GM12874 (cell line): ENCODE data around the gene FAM184B.

ENCODE experiments used
- TF ChIP-seq, protein P1 (sequence below): IDR thresholded peaks from 2 replicates; pipeline ENCODE4 v1.5.1; 2011; ENCODE audit warnings: low read depth, mild to moderate bottlenecking, control low read depth, low read length, moderate library complexity; ENCODE audit not compliant: insufficient read depth

Gene FAM184B

DNA sequence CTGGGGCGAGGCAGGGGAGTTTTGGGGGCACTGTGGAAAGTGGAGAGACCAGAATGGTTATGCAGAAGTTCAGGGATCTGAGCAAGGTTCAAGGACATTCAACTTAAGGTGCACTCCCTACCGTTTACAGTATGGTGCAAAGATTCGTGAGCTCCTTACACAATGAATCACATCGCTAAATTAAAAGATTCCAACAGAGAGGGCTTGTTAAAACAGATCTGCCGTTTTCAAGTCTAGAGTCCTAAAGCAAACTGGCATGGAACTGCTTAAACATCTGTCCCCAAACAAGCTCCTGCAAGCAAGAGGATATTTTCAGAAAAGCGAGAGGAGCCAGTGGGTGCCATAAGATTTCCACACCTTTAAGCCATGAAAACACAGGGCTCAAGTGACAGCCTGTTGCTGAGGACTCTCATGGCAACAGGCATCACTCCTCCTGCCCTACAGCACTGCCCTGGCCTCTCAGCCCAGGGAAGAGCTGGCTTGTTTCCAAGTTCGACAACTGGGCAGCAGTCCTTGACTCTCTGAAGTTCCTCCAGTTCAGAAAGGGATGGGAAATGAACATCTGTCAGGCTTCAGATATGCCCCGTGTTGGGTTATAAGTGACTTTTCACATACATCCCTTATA, 10.0 kb downstream of the FAM184B start:
- TF ChIP-seq, protein P1, sequence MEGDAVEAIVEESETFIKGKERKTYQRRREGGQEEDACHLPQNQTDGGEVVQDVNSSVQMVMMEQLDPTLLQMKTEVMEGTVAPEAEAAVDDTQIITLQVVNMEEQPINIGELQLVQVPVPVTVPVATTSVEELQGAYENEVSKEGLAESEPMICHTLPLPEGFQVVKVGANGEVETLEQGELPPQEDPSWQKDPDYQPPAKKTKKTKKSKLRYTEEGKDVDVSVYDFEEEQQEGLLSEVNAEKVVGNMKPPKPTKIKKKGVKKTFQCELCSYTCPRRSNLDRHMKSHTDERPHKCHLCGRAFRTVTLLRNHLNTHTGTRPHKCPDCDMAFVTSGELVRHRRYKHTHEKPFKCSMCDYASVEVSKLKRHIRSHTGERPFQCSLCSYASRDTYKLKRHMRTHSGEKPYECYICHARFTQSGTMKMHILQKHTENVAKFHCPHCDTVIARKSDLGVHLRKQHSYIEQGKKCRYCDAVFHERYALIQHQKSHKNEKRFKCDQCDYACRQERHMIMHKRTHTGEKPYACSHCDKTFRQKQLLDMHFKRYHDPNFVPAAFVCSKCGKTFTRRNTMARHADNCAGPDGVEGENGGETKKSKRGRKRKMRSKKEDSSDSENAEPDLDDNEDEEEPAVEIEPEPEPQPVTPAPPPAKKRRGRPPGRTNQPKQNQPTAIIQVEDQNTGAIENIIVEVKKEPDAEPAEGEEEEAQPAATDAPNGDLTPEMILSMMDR: no peak

DNA sequence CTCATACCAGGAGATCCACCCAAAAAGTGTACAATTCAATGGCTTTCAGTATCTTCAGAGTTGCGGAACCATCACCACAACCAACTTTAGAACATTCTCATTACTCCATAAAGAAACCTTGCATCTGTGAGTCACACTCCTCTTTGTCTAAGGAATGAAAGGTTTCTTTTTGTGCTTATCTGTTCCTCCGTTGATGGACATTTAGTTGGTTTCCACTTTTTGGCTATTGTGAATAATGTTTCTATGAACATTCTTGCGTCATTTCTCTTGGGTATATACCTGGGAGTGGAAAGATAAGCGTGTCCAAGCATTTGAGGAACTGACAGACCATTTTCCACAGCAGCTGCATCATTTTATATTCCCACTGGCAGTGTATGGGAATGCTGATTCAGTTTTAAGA, 10.6 kb downstream of the FAM184B start:
- TF ChIP-seq, protein P1: no peak

DNA sequence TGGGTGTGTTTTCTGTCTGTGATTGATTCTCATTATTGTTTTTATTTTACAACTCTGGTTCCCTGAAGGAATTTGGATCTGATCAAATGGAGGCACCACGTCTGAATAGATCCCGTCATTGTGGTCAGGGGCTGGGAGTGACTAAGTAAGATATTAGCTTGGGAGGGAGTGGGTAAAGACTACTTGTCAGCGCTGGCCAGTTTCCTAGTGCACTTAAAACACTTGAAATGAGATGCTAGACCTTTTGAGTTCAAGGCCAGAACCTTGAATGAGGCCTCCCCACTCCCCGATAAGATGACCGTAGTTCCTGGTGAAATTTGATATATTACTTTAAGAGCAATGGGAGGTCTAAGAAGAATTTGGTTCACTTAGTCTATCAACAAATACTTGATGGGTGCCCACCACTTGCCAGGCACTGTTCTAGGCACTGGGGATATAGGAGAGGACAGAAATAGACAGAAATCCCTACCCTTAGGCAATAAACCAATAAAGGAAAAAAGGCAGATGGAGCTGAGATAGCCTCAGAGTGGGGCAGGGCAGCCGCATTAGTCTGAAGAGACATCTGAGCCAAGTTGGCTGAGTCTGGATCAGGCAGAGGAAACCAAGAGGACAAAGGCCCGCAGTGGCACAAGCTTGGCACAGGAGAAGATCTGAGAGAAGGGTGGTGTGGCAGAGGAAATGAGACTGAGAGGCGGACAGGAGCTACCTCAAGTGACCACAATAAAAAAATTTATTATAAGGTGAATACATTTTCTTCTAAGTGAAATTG, 11.8 kb downstream of the FAM184B start:
- TF ChIP-seq, protein P1: no peak

DNA sequence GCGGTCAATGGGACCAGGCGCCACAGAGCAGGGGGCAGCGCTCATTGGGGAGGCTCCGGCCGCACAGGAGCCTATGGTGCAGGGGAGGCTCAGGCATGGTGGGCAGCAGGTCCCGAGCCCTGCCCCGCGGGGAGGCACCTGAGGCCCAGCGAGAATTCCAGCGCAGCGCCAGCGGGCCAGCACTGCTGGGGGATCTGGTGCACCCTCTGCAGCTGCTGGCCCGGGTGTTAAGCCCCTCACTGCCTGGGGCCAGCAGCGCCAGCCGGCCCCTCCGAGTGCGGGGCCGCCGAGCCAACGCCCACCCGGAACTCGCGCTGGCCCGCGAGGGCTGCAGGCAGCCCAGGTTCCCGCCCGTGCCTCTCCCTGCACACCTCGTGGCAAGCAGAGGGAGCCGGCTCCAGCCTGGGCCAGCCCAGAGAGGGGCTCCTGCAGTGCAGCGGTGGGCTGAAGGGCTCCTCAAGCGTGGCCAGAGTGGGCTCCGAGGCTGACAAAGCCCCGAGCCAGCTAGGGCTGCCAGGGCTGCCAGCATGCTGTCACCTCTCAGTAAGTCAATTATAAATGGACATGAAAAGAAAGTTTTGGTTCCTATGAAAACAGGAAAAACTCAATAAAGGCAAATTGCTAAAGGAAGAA, 14.5 kb downstream of the FAM184B start:
- TF ChIP-seq, protein P1: no peak

DNA sequence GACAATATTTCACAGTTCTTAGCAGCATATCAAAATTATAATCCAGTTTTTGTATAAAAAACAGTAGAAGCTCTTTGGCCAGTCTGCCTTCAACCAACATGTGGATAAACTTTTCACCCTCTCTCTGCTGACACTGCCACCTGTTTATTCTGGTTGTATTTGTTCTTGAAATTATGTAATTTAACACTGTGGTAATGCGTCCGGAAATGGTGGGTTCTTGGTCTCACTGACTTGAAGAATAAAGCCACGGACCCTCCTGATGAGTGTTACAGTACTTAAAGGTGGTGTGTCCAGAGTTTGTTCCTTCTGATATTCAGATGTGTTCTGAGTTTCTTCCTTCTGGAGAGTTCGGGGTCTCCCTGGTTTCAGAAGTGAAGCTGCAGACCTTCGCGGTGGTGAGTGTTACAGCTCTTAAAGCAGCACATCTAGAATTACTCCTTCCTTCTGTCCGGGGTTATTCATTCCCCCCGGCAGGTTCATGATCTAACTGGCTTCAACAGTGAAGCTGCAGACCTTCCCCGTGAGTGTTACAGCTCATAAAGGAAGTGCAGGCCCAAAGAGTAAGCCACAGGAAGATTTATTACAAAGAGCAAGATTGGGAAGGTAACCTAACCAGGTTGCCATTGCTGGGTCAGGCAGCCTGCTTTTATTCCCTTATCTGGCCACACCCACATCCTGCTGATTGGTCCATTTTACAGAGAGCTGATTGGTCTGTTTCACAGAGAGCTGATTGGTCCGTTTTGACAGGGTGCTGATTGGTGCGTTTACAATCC, 15.7 kb downstream of the FAM184B start:
- TF ChIP-seq, protein P1: no peak

DNA sequence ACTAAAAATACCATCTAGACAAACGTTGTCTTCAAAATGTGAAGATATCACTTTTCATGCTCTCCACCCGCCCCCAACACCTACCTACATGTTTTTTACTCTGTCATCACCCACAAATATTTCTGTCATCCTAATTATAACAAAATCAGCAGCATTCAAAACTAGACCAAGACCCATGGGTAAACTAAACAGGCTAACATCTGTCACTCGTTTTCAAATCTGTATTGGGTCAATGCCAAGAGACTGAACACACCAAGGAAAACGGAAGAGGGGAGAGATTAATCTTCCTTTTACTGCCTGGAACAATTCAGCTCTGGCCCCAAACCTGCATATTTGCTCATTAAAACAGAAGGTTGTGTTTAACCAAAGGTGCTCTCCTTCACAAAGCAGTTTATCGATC, 17.5 kb downstream of the FAM184B start:
- TF ChIP-seq, protein P1: no peak

DNA sequence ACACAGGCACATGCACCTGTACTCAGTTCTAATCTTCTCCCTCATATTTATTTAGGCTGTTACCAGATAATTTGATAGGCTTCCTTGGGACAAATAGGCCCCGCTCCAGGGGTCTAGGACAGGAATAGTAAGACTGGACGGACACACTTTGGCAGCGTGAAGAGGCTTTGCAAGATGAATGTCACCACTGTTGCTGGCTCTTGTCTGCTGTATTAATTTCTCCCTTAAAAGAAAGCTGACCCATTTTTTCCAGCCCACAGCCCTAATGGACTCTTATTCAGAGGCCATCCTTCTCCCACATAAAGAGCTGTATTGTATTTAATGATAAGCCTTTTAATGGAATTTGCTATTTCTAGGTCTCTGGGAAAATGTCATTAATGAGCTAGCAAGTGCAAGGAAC, 18.0 kb downstream of the FAM184B start:
- TF ChIP-seq, protein P1: no peak
